Rectal smooth muscle tissue (tissue), 1 donor: ENCODE results near the gene DMBX1.

Experiments
- H3K27ac ChIP-seq: one replicate; pipeline ENCODE4 v1.7.0; 2013; ENCODE audit warnings: low read depth, low read length, inconsistent platforms
- H3K27me3 ChIP-seq: one replicate; pipeline ENCODE4 v1.7.0; 2013; ENCODE audit warnings: low read length; ENCODE audit not compliant: control insufficient read depth, insufficient read depth
- H3K36me3 ChIP-seq: one replicate; pipeline ENCODE4 v1.7.0; 2013; ENCODE audit warnings: low read length; ENCODE audit not compliant: control insufficient read depth, insufficient read depth
- H3K4me1 ChIP-seq: one replicate; pipeline ENCODE4 v1.7.0; 2013; ENCODE audit warnings: low read length; ENCODE audit not compliant: control insufficient read depth, insufficient read depth
- H3K4me3 ChIP-seq: one replicate; pipeline ENCODE4 v1.7.0; 2013; ENCODE audit warnings: low read length
- H3K9ac ChIP-seq: one replicate; pipeline ENCODE4 v1.7.0; 2013; ENCODE audit warnings: low read length

The DMBX1 gene

GRCh38 chr1:46464915-46465314, 24.7 kb upstream of the DMBX1 start:
- Histone ChIP-seq H3K9ac (no peak overlapping the region), H3K27ac (no peak overlapping the region), H3K27me3 (peaks cover 5% of the 10 kb centered on the region)

GRCh38 chr1:46465981-46466476, 23.6 kb upstream of the DMBX1 start:
- Histone ChIP-seq H3K4me3 (peak overlapping the region; percentile 37), H3K27me3 (peaks cover 6% of the 10 kb centered on the region), H3K4me1 (peaks cover 3% of the 10 kb centered on the region), H3K27ac (no peak overlapping the region), H3K36me3 (no peaks in the 10 kb centered on the region), H3K9ac (no peak overlapping the region)

More at GRCh38 chr1:46464915-46465314, 24.7 kb upstream of the DMBX1 start:
- Histone ChIP-seq H3K36me3 (no peaks in the 10 kb centered on the region), H3K4me3 (no peak overlapping the region), H3K4me1 (peaks cover 3% of the 10 kb centered on the region)

GRCh38 chr1:46466477-46467182, 23.0 kb upstream of the DMBX1 start:
- Histone ChIP-seq H3K9ac (no peak overlapping the region), H3K4me1 (peaks cover 3% of the 10 kb centered on the region), H3K4me3 (peak overlapping the region; percentile 68), H3K27me3 (peaks cover 7% of the 10 kb centered on the region), H3K27ac (no peak overlapping the region), H3K36me3 (no peaks in the 10 kb centered on the region)

DNA sequence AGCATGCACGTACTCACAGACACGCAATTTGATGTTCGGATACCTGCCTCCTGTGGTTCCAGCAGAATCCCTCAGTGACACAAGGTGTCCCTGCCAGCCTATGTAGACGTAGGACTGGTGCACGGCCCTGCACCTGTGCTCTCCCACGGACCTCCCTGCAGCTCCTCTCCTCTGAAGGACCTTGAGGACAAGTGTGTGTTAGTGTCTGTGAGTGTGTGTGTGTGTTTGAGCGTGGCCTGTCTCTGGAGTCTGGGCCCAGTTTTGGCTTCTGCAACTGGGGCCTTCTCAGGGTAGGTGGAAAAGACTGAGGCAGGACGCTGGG, 22.5 kb upstream of the DMBX1 start:
- Histone ChIP-seq H3K4me3 (peak overlapping the region; percentile 68), H3K9ac (no peak overlapping the region)

DNA sequence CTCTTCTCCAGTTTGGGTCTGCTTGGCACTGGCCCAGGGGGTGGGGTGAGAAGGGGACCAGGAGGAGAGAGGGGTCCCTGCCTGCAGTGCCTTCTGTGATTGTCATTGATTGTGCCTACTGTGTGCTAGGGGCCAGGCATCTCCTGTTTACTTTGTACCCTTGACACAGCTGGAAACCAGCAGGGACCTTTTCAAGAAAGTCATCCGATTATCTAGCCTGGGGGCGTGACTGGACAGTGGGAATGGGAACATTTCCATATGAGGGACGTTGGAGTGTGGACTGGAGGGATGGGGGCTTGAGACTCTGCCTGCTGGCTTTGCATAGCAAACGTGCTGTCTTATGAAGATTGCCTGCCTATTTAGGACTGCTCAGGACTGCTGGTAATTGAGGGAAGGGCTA, 19.8 kb upstream of the DMBX1 start:
- Histone ChIP-seq H3K27ac (no peak overlapping the region), H3K36me3 (no peaks in the 10 kb centered on the region), H3K9ac (no peak overlapping the region), H3K4me1 (peaks cover 3% of the 10 kb centered on the region), H3K4me3 (no peak overlapping the region), H3K27me3 (peaks cover 7% of the 10 kb centered on the region)

More for the DNA sequence above, 22.5 kb upstream of the DMBX1 start:
- Histone ChIP-seq H3K4me1 (peaks cover 3% of the 10 kb centered on the region), H3K27me3 (peaks cover 7% of the 10 kb centered on the region), H3K36me3 (no peaks in the 10 kb centered on the region), H3K27ac (no peak overlapping the region)

GRCh38 chr1:46471848-46472492, 17.7 kb upstream of the DMBX1 start:
- Histone ChIP-seq H3K36me3 (no peaks in the 10 kb centered on the region), H3K9ac (no peak overlapping the region), H3K4me1 (peaks cover 1% of the 10 kb centered on the region), H3K27me3 (peaks cover 7% of the 10 kb centered on the region), H3K4me3 (no peak overlapping the region), H3K27ac (no peak overlapping the region)

DNA sequence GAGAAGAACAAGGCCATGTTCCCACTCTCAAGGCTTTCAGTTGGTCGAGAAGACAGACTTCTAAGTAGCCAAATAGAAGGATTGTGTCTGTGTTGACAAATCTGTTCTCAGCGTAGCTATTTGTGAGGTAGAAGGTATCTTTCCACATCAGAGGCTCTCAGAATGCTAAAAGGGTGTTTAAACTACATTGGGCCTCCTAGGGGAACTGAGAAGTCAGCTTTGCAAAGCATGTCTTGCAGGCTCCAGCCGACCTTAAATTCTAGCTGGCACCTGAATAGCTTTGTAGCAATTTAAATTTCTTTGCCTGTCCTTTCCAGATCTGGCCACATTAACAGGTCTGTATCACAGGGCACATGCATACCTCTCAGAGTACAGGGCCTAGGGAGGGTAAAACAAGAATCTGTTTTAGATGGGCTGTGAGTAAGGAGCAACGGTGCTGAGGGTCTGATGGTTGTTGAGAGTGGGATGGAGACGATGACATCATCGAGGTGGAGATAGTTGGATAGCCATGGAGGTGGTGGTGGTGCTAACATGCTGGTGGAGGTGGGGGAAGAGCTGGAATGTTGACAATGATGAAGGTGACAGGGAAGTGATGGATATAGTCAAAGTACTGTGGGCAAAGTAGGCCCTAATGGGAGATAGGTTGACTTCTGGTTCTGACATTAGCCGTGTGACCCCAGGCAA, 17.0 kb upstream of the DMBX1 start:
- no peaks in the 10 kb centered on the region for H3K36me3 ChIP-seq
- H3K4me3 ChIP-seq, result no peak overlapping the region
- no peak overlapping the region for H3K27ac ChIP-seq
- H3K4me1 ChIP-seq, result no peaks in the 10 kb centered on the region
- H3K27me3 ChIP-seq, result peaks cover 7% of the 10 kb centered on the region
- H3K9ac ChIP-seq, result no peak overlapping the region

DNA sequence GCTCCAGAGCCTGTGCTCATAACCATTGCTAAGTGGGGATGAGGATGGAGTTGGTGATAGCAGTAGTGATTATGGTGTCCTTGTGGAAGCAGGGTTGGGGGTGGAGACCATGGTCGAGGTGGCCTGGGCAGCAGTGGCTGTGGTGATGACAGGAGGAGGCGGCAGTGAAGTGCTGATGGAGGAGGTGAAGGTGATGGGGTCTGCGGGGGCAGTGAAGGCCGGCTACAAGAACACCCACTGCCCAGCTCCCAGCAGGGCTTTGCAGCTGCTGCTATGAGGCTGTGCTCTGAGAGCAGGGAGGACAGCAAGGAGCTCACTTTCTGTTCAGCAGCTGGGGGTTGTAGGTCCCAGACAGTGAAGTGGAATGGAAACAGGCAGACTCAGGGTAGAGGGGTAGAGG, 15.6 kb upstream of the DMBX1 start:
- Histone ChIP-seq H3K27me3 (peaks cover 7% of the 10 kb centered on the region), H3K36me3 (no peaks in the 10 kb centered on the region), H3K9ac (no peak overlapping the region), H3K27ac (no peak overlapping the region), H3K4me1 (no peaks in the 10 kb centered on the region), H3K4me3 (no peak overlapping the region)

DNA sequence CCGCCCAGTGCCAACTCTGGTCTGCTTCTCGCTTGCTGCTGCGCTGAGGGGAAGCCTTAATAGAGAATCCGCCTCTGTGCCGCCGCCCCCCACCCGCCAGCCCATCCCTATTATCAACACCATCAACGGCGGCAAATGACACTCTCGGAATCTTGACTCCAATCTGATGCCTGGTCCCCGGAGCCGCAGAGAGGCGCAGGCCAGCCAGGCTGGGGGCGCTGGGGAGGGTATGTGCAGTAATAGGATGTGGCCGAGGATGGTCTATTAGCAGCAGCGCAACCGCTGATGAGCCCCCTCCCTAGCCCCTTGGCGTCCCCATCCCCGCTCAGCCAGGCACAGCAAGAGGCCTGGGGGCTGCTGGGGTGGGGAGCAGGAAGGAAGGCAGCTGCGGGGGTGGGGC, 15.1 kb upstream of the DMBX1 start:
- peaks cover 7% of the 10 kb centered on the region for H3K27me3 ChIP-seq
- no peaks in the 10 kb centered on the region for H3K36me3 ChIP-seq
- H3K4me3 ChIP-seq, result no peak overlapping the region
- H3K4me1 ChIP-seq, result no peaks in the 10 kb centered on the region
- H3K27ac ChIP-seq, result no peak overlapping the region
- H3K9ac ChIP-seq, result no peak overlapping the region

DNA sequence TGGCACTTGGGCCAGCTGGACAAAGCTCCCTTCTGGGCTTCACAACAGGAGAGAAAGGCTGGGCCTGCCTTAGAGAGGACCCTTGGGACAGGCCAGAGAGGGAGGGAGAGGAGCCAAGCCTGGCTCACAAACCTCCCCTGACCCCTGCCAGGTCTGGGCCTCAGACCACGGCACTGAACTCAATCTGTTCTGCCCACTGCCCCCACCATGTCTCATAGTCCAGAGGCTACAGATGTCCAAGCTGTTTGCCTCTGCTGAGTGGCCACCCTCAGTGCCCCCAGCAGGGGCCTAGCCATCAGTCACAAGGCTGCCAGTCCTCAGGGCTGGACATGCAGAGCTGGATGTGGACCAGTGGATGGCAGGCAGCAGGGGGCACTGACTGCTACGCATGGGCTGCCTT, 13.0 kb upstream of the DMBX1 start:
- Histone ChIP-seq H3K36me3 (no peaks in the 10 kb centered on the region), H3K4me1 (no peaks in the 10 kb centered on the region), H3K9ac (no peak overlapping the region), H3K27ac (no peak overlapping the region), H3K27me3 (peaks cover 8% of the 10 kb centered on the region), H3K4me3 (no peak overlapping the region)

DNA sequence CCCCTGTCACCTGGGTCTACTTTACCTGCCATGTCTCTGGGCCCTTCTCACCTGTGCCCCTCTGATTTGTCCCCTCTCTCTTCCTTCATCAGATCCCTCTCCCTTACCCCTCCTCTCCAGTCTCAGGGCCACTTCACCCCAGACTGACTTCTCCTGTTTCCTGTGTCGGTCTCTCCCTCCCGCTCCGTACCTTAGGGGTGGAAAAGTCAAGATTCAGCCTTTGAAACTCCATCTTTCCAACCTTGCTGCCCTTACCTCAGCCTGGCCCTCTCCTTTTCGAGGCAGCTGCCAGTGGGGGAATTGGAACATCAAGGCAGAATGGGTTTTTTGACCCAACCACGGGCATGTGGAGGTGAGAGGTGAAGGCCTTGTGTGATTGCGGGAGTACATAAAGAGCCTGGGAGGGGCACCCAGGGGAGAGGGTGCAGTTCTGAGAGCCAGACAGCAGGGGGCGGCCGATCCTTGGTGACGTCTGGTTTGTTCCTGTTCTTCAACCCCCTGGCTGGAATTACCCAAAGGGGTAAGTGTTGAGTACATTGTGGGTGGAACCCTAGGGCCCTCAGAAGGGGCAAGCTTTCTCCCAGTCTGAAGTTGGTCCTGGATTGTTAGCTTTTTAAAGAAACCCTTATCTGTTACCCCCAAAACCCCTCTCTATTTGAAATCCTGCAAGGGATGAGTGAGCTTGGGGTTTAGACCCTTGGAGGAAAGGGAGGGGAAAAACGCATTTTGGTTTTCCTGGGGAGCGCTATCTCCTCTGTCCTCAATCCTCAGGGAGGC, 12.3 kb upstream of the DMBX1 start:
- no peak overlapping the region for H3K9ac ChIP-seq
- no peak overlapping the region for H3K4me3 ChIP-seq
- H3K27ac ChIP-seq, result no peak overlapping the region
- H3K4me1 ChIP-seq, result no peaks in the 10 kb centered on the region
- no peaks in the 10 kb centered on the region for H3K36me3 ChIP-seq
- peaks cover 8% of the 10 kb centered on the region for H3K27me3 ChIP-seq
